RWPE2 (cell line): Measurements from ENCODE around the gene GKN2.

Source experiments
- ATAC-seq: fragments of 200-7000 bp; cut with Tn5 transposase; 3 replicates; pipeline ENCODE4 v1.9.1; 2021; ENCODE audit warnings: low read depth
- DNase-seq: peaks from one replicate; pipeline ENCODE4 v3.0.0-alpha.2; 2020; ENCODE audit warnings: low spot score
- H3K27ac ChIP-seq: fragments of 450-650 bp; 2 replicates; pipeline ENCODE4 v1.5.1; 2017; ENCODE audit warnings: mild to moderate bottlenecking; ENCODE audit not compliant: poor library complexity, severe bottlenecking
- H3K27me3 ChIP-seq: fragments of 250-450 bp; sonication (Bioruptor Pico); 2 replicates; pipeline ENCODE4 v1.5.1; 2021; ENCODE audit warnings: mild to moderate bottlenecking, moderate library complexity; ENCODE audit not compliant: insufficient read depth, poor library complexity, severe bottlenecking
- H3K36me3 ChIP-seq: fragments of 250-450 bp; sonication (Bioruptor Pico); 2 replicates; pipeline ENCODE4 v1.5.1; 2020; ENCODE audit warnings: low read depth, mild to moderate bottlenecking, moderate library complexity
- H3K4me1 ChIP-seq: fragments of 250-450 bp; sonication (Bioruptor Pico); 2 replicates; pipeline ENCODE4 v1.5.1; 2021; ENCODE audit warnings: mild to moderate bottlenecking, moderate library complexity; ENCODE audit not compliant: insufficient read depth, poor library complexity, severe bottlenecking
- H3K4me3 ChIP-seq: fragments of 250-450 bp; sonication (Bioruptor Pico); 2 replicates; pipeline ENCODE4 v1.5.1; 2021; ENCODE audit warnings: mild to moderate bottlenecking, moderate library complexity; ENCODE audit not compliant: severe bottlenecking
- H3K9me3 ChIP-seq: fragments of 250-450 bp; sonication (Bioruptor Pico); 2 replicates; pipeline ENCODE4 v1.5.1; 2021; ENCODE audit warnings: mild to moderate bottlenecking, moderate library complexity; ENCODE audit not compliant: severe bottlenecking
- TF ChIP-seq, protein P1 (sequence below): fragments of 450-650 bp; IDR thresholded peaks from one replicate; pipeline ENCODE4 v1.5.1; 2017; ENCODE audit warnings: mild to moderate bottlenecking, moderate library complexity; ENCODE audit not compliant: poor library complexity, severe bottlenecking

The GKN2 gene

DNA sequence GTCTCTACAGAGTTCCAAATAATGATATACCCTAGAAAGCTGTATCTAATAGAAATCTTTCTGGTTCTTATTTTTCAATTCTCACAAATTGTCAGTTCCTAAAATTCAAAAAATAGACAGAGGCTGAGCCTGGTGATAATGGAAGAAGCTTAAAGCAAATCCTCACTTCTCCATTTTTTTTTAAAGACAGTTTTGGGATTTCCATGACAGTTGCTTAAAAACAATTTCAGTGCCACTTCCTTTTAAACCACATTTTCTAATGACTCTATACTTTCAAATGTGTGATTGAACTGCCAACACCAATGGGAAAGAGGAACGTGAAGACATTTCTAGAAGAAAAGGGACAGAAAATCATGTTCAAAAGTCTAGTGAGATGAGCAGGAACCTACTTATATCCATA is 4.0 kb downstream of the GKN2 start:
- no peak for ATAC-seq

DNA sequence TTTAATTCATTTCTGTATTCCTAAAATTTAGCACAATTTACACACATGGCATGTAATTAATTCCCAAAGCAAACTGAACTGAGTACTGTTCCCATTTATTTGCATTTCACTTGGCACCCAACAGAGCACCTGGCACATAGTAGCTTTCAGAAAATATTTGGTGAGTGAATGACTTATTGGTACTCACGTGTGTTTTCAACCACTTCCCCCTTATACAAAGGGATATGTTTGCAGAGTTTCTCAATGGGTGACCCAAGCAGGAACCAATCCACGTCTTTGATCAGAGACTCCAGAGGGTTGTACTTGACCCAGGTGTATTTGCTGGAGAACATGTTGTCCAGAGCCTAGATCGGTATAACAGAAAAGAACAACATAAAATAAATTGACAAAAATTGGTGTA is 6.6 kb downstream of the GKN2 start:
- Histone ChIP-seq H3K27me3 (no peaks in the 10 kb centered on the region), H3K4me3 (no peak overlapping the region), H3K4me1 (no peaks in the 10 kb centered on the region), H3K27ac (no peak overlapping the region), H3K36me3 (no peaks in the 10 kb centered on the region), H3K9me3 (no peaks in the 10 kb centered on the region)
- DNase-seq (no peak), ATAC-seq (no peak)
- TF ChIP-seq, protein P1, sequence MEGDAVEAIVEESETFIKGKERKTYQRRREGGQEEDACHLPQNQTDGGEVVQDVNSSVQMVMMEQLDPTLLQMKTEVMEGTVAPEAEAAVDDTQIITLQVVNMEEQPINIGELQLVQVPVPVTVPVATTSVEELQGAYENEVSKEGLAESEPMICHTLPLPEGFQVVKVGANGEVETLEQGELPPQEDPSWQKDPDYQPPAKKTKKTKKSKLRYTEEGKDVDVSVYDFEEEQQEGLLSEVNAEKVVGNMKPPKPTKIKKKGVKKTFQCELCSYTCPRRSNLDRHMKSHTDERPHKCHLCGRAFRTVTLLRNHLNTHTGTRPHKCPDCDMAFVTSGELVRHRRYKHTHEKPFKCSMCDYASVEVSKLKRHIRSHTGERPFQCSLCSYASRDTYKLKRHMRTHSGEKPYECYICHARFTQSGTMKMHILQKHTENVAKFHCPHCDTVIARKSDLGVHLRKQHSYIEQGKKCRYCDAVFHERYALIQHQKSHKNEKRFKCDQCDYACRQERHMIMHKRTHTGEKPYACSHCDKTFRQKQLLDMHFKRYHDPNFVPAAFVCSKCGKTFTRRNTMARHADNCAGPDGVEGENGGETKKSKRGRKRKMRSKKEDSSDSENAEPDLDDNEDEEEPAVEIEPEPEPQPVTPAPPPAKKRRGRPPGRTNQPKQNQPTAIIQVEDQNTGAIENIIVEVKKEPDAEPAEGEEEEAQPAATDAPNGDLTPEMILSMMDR = no peak

More for the DNA sequence above, 4.0 kb downstream of the GKN2 start:
- H3K9me3 ChIP-seq = no peaks in the 10 kb centered on the region
- no peaks in the 10 kb centered on the region for H3K4me1 ChIP-seq
- TF ChIP-seq, protein P1 = no peak
- no peak overlapping the region for H3K4me3 ChIP-seq
- no peaks in the 10 kb centered on the region for H3K27me3 ChIP-seq
- no peak overlapping the region for H3K27ac ChIP-seq
- DNase-seq = no peak
- no peaks in the 10 kb centered on the region for H3K36me3 ChIP-seq

DNA sequence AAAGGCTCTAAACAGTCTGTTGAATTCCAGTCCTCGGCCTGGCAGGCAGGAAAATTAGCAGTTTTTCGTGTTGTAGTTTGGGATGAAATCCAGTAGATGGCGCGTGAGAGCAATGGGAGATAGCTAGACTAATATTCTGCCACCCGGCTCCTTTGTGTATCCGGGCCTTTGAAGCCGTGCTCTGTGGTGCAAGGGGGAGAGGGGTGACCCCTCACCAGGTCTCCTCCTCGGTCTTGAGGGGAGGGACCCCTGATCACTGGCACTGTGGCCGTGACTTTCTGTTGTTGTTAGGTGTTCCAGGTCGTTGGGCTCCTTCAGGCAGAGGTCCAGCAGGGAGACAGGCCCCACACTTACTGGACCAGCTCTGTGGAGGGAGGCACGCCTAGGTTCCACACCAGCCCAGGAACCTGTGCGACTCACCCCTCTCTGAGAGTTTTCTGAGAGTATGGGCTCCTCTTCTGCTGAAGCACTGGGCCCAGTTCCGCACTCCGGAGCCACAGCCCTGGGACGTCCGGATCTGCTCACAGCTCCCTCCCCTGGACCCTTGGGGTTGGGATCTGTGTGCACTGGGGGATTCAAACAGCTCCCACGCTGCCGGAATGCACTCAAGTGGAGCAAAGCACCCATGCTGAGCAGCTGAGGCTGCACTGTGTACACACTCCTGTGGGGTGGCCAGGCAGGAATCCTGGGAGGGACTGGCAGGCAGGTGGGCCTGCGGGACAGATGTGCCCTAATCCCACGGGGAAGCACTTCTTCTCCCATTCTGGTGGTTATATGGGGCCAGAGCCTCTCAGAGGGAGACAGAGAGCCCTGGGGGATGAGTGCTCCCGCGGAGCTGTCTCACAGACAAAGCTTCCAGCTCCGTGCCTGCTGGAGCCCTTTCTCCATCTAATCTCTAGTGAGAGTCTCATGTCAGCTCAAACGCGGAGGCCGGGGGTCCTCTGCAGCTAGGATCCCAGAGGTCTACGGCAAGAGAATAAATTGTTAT is 8.8 kb downstream of the GKN2 start:
- Histone ChIP-seq H3K27me3 (no peaks in the 10 kb centered on the region), H3K27ac (no peak overlapping the region), H3K36me3 (no peaks in the 10 kb centered on the region), H3K9me3 (no peaks in the 10 kb centered on the region), H3K4me1 (no peaks in the 10 kb centered on the region), H3K4me3 (no peak overlapping the region)
- TF ChIP-seq, protein P1 = peak; percentile 91
- DNase-seq = no peak
- peak; percentile 77 for ATAC-seq

DNA sequence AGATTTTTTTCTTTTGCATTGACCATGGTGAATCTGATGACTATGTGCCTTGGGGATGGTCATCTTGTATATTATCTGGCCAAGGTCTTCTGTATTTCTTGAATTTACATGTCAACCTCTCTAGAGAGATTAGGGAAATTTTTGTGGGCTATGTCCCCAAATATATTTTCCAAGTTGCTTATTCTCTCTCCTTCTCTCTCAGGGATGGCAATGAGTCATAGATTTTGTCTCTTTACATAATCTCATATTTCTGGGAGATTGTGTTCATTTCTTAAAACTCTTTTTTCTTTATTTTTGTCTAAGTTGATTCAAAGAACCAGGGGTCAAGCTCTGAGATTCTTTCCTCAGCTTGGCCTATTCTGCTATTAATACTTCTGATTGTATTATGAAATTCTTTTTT is 9.9 kb downstream of the GKN2 start:
- Histone ChIP-seq H3K27me3 (no peaks in the 10 kb centered on the region), H3K9me3 (no peaks in the 10 kb centered on the region), H3K27ac (no peak overlapping the region), H3K4me1 (no peaks in the 10 kb centered on the region), H3K4me3 (no peak overlapping the region), H3K36me3 (no peaks in the 10 kb centered on the region)
- DNase-seq = no peak
- no peak for ATAC-seq
- TF ChIP-seq, protein P1 = no peak

DNA sequence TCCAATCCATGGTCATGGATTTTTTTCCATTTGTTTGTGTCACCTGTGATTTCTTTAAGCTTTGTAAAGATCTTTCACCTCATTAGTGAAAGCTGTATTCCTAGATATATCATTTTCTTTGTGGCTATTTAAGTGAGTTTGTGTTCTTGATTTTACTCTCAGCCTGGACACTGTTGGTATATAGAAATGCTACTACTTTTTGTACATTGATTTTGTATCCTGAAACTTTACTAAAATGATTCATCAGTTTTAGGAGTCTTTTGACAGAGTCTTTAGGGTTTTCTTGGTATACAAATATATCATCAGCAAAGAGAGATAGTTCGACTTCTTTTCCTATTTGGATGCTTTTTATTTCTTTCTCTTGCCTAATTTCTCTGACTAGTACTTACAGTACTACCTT is 12.3 kb downstream of the GKN2 start:
- H3K27ac ChIP-seq = no peak overlapping the region
- DNase-seq = no peak
- H3K36me3 ChIP-seq = no peaks in the 10 kb centered on the region
- TF ChIP-seq, protein P1 = no peak
- no peaks in the 10 kb centered on the region for H3K9me3 ChIP-seq
- H3K4me3 ChIP-seq = no peak overlapping the region
- H3K27me3 ChIP-seq = no peaks in the 10 kb centered on the region
- no peak for ATAC-seq
- peaks cover 15% of the 10 kb centered on the region for H3K4me1 ChIP-seq
